OCI-LY7 (cell line): ENCODE results near the gene MCCD1. TPM values are rescaled to one million over a fixed set of nuclear protein-coding genes. Genes with fewer than 3 reads are reported as not detected.
A peak's percentile ranks its signal among the peaks of the same experiment; 100 is the strongest.

Experiments
- BruUV-seq: library from RNA; stranded (reverse); fragments of 400-500 nt; replicated peaks from 2 replicates; lab custom pipeline; 2021; lab: Mats Ljungman, UMichigan
- CTCF ChIA-PET: fragments of 300-600 bp; sonication (Branson Sonifier 250); formaldehyde crosslinking; loops from one replicate; lab custom pipeline; 2022; ENCODE audit warnings: antibody characterized with exemption; ENCODE audit not compliant: unreplicated experiment; lab: Charles Lee
- POLR2A ChIA-PET: fragments of 300-600 bp; sonication (Branson Sonifier 250); formaldehyde crosslinking; loops from one replicate; lab custom pipeline; 2022; ENCODE audit warnings: antibody characterized with exemption; lab: Charles Lee
- DNase-seq: peaks from one replicate; pipeline ENCODE4 v3.0.0-alpha.2; 2015; ENCODE audit warnings: low spot score
- H2AFZ ChIP-seq: fragments of 200-600 bp; sonication (generic), shearing (Covaris generic); 2 replicates; pipeline ENCODE4 v1.6.1; 2014; ENCODE audit warnings: mild to moderate bottlenecking, antibody characterized with exemption, low read length, moderate library complexity
- H3K27ac ChIP-seq: fragments of 200-600 bp; sonication (generic); 2 replicates; pipeline ENCODE4 v1.5.1; 2014; ENCODE audit warnings: mixed run types, low read depth, mild to moderate bottlenecking, moderate library complexity, low read length, inconsistent platforms; ENCODE audit not compliant: poor library complexity, severe bottlenecking
- H3K36me3 ChIP-seq: fragments of 200-600 bp; sonication (generic); 2 replicates; pipeline ENCODE4 v1.6.1; 2014; ENCODE audit warnings: mild to moderate bottlenecking, antibody characterized with exemption, low read length, moderate library complexity, mixed read lengths; ENCODE audit not compliant: insufficient read depth
- H3K4me1 ChIP-seq: fragments of 200-600 bp; sonication (generic); 2 replicates; pipeline ENCODE4 v1.5.1; 2014; ENCODE audit warnings: mild to moderate bottlenecking, low read length; ENCODE audit not compliant: insufficient read depth, poor library complexity, severe bottlenecking
- H3K4me2 ChIP-seq: fragments of 200-600 bp; sonication (generic); 2 replicates; pipeline ENCODE4 v1.6.1; 2014; ENCODE audit warnings: mild to moderate bottlenecking, low read length
- H3K4me3 ChIP-seq: fragments of 200-600 bp; sonication (generic); 2 replicates; pipeline ENCODE4 v1.5.1; 2014; ENCODE audit warnings: mild to moderate bottlenecking, low read depth, low read length; ENCODE audit not compliant: poor library complexity, severe bottlenecking
- H3K79me2 ChIP-seq: fragments of 200-600 bp; sonication (generic); 2 replicates; pipeline ENCODE4 v1.6.1; 2016; ENCODE audit warnings: low read depth, mild to moderate bottlenecking, low read length, moderate library complexity, mixed read lengths; ENCODE audit not compliant: insufficient read depth
- H3K9me2 ChIP-seq: fragments of 200-600 bp; sonication (generic); 2 replicates; pipeline ENCODE4 v1.6.1; 2016; ENCODE audit warnings: mild to moderate bottlenecking, low read length, mixed read lengths; ENCODE audit not compliant: insufficient read depth
- H3K9me3 ChIP-seq: fragments of 200-600 bp; sonication (generic); 2 replicates; pipeline ENCODE4 v1.6.1; 2014; ENCODE audit warnings: mild to moderate bottlenecking, mixed run types, low read length, mixed read lengths
- H4K20me1 ChIP-seq: fragments of 200-600 bp; sonication (generic); 2 replicates; pipeline ENCODE4 v1.6.1; 2014; ENCODE audit warnings: mild to moderate bottlenecking, antibody characterized with exemption, low read length, moderate library complexity, mixed read lengths; ENCODE audit not compliant: insufficient read depth
- EZH2phosphoT487 ChIP-seq: fragments of 200-600 bp; sonication (generic); IDR thresholded peaks from 2 replicates; pipeline ENCODE4 v1.6.1; 2018; ENCODE audit warnings: low read depth, borderline replicate concordance, mild to moderate bottlenecking, mixed run types, antibody characterized with exemption, low read length, moderate library complexity, mixed read lengths
- intact Hi-C: fragments of 100-400 bp; cut with micrococcal nuclease; formaldehyde crosslinking; loops from one replicate; pipeline ENCODE4 v1.10.0; 2022; ENCODE audit not compliant: unreplicated experiment
- total RNA-seq, 2 experiments: library from RNA; depleted of rRNA in 1 of 2; stranded (reverse); fragments of >200 nt in 1 of 2; shearing (Covaris generic) in 1 of 2; gene quantifications; 2 replicates each; pipeline ENCODE4 v1.2.3, GENCODE V29; 2014 to 2022
- TF ChIP-seq, protein P1 (sequence below): fragments of 200-600 bp; sonication (generic); conservative IDR thresholded peaks from 2 replicates; pipeline ENCODE4 v1.5.1; 2014; ENCODE audit warnings: mild to moderate bottlenecking, antibody characterized with exemption, low read length, moderate library complexity, mixed read lengths

MCCD1 gene
- total RNA-seq, 2 experiments from 2014 or later: not detected

- Histone ChIP-seq H3K27ac (peak overlapping the region; percentile 36), H3K9me2 (no peaks in the 10 kb centered on the region), H3K36me3 (peaks cover 29% of the 10 kb centered on the region), H3K79me2 (peaks cover 50% of the 10 kb centered on the region), H4K20me1 (peaks cover 15% of the 10 kb centered on the region), H2AFZ (no peak overlapping the region), H3K9me3 (no peaks in the 10 kb centered on the region; the same call in 1 of the 2 replicates), H3K4me3 (no peak overlapping the region), H3K4me1 (peaks cover 60% of the 10 kb centered on the region), H3K4me2 (peak overlapping the region; percentile 82; the same call in 1 of the 2 replicates)
- no peak for DNase-seq
- POLR2A ChIA-PET: interaction anchor here (0.9 kb wide), 1 partner anchor 50 kb away, joined by 3 read pairs; no protein-coding TSS in a partner anchor
- intact Hi-C loops: loop anchor here (5.0 to 10.0 kb wide), 2 partner anchors 142 to 250 kb away; partner anchors contain the start of genes MICA and VARS1
- CTCF ChIA-PET: no interaction called here
- TF ChIP-seq, protein P1, sequence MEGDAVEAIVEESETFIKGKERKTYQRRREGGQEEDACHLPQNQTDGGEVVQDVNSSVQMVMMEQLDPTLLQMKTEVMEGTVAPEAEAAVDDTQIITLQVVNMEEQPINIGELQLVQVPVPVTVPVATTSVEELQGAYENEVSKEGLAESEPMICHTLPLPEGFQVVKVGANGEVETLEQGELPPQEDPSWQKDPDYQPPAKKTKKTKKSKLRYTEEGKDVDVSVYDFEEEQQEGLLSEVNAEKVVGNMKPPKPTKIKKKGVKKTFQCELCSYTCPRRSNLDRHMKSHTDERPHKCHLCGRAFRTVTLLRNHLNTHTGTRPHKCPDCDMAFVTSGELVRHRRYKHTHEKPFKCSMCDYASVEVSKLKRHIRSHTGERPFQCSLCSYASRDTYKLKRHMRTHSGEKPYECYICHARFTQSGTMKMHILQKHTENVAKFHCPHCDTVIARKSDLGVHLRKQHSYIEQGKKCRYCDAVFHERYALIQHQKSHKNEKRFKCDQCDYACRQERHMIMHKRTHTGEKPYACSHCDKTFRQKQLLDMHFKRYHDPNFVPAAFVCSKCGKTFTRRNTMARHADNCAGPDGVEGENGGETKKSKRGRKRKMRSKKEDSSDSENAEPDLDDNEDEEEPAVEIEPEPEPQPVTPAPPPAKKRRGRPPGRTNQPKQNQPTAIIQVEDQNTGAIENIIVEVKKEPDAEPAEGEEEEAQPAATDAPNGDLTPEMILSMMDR: no peak
- TF ChIP-seq EZH2phosphoT487: no peak
- BruUV-seq: no TSS peak
Measured at GRCh38 chr6:31544676-31545075, 15.9 kb downstream of the MCCD1 start.

DNA sequence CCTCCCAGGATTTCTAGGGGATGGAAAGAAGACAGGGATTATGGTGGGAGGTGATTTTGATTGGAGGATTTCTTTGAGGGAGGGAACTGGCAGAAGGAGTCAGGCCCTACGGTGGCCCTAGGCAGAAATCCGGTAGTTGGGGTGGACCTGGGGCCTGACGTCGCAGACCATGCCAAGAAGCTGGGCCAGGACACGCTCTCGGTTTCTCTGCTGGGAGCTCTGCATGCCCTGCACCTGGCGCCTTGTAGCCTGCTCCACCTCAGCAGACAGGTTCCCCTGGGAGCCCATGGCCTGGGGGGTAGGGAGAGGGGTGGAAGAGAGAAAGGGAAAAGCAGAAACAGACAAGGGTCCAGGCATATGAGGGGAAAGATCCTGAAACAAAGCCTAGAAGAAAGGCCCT is 16.5 kb downstream of the MCCD1 start:
- TF ChIP-seq, protein P1: no peak
- no peak for TF ChIP-seq EZH2phosphoT487
- no peaks in the 10 kb centered on the region; the same call in 1 of the 2 replicates for H3K9me3 ChIP-seq
- H3K9me2 ChIP-seq: no peaks in the 10 kb centered on the region
- peak overlapping the region; percentile 36 for H3K27ac ChIP-seq
- peaks cover 60% of the 10 kb centered on the region for H3K4me1 ChIP-seq
- peaks cover 9% of the 10 kb centered on the region for H4K20me1 ChIP-seq
- DNase-seq: no peak
- peak overlapping the region; percentile 82 for H3K4me2 ChIP-seq
- H3K36me3 ChIP-seq: peaks cover 29% of the 10 kb centered on the region
- no peak overlapping the region for H2AFZ ChIP-seq
- intact Hi-C loops: loop anchor here (10.0 kb wide), 1 partner anchor 250 kb away; the partner anchor contains the start of gene VARS1
- H3K79me2 ChIP-seq: peaks cover 44% of the 10 kb centered on the region
- CTCF ChIA-PET: interaction anchor here (0.5 kb wide), 1 partner anchor 651 kb away, joined by 7 read pairs; no protein-coding TSS in a partner anchor
- peak overlapping the region; percentile 67 for H3K4me3 ChIP-seq
- POLR2A ChIA-PET: interaction anchor here (0.9 kb wide), 1 partner anchor 50 kb away, joined by 3 read pairs; no protein-coding TSS in a partner anchor
- no TSS peak for BruUV-seq
